Ovary (tissue), 3 donors: Measurements from ENCODE around the gene VEPH1.

Experiments used
- POLR2A ChIP-seq: fragments of 450-650 bp; IDR thresholded peaks from one replicate; pipeline ENCODE4 v1.6.1; 2017; ENCODE audit warnings: antibody characterized with exemption, mild to moderate bottlenecking, moderate library complexity
- TF ChIP-seq, protein P1 (sequence below), 3 donors: fragments of 450-650 bp in 2 of 3; fragments of 200-600 bp in 1 of 3; IDR thresholded peaks; one replicate each; pipeline versions ENCODE4 v1.5.1 to v1.8.0; 2016 to 2022; ENCODE audit warnings: antibody characterized with exemption in 3 of 3, mild to moderate bottlenecking in 1 of 3
- donor health status: DM: no; HTN: no; CAD: no.

DNA sequence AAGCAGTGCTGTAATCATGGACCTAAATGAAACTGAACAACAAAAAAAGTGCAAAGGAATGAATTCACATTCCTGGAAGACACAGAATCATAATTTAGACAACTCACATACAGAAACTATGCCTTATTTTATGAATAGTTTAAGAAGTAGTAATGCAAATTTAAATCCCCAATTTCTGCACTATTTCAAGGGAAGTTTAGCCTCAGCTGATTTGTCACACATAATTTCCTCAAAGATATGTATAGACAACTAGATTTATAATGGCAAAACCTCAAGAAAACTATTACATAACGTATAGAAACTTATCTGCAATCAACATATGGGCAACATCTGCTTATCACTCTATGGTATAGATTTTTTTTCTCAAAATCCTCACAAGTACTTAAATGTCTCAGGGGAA, 74.4 kb downstream of the VEPH1 start:
- no peak for TF ChIP-seq POLR2A
- TF ChIP-seq, protein P1, sequence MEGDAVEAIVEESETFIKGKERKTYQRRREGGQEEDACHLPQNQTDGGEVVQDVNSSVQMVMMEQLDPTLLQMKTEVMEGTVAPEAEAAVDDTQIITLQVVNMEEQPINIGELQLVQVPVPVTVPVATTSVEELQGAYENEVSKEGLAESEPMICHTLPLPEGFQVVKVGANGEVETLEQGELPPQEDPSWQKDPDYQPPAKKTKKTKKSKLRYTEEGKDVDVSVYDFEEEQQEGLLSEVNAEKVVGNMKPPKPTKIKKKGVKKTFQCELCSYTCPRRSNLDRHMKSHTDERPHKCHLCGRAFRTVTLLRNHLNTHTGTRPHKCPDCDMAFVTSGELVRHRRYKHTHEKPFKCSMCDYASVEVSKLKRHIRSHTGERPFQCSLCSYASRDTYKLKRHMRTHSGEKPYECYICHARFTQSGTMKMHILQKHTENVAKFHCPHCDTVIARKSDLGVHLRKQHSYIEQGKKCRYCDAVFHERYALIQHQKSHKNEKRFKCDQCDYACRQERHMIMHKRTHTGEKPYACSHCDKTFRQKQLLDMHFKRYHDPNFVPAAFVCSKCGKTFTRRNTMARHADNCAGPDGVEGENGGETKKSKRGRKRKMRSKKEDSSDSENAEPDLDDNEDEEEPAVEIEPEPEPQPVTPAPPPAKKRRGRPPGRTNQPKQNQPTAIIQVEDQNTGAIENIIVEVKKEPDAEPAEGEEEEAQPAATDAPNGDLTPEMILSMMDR (IDR thresholded peaks at IDR 0.05) = no peak
